Panc1 (cell line): Measurements from ENCODE around the gene NTN5. TPM values are rescaled to one million over a fixed set of nuclear protein-coding genes. Genes with fewer than 3 reads are reported as not detected.
"Not testable (repeated sequence)": the region's sequence is repeated elsewhere in the genome, so short reads cannot be mapped to it uniquely, and the experiment has no call there.

Source experiments
- ATAC-seq: fragments of 200-7000 bp; cut with Tn5 transposase; 2 replicates; pipeline ENCODE4 v1.9.1; 2020; ENCODE audit warnings: mild to moderate bottlenecking, moderate library complexity
- BruUV-seq: library from RNA; stranded (reverse); fragments of 400-500 nt; replicated peaks from 2 replicates; lab custom pipeline; 2021; lab: Mats Ljungman, UMichigan
- CTCF ChIA-PET: fragments of 300-600 bp; sonication (Branson Sonifier 250); formaldehyde crosslinking; loops from one replicate; lab custom pipeline; 2022; ENCODE audit warnings: antibody characterized with exemption; lab: Charles Lee
- POLR2A ChIA-PET: fragments of 300-600 bp; sonication (Branson Sonifier 250); formaldehyde crosslinking; loops from one replicate; lab custom pipeline; 2022; ENCODE audit warnings: antibody characterized with exemption; lab: Charles Lee
- DNase-seq: peaks from one replicate; pipeline ENCODE4 v3.0.0-alpha.2; 2010; ENCODE audit warnings: low read depth, low spot score
- H3K27ac ChIP-seq: 2 replicates; pipeline ENCODE4 v1.5.1; 2011; ENCODE audit warnings: mild to moderate bottlenecking, low read length, inconsistent platforms
- H3K27me3 ChIP-seq: fragments of 200-500 bp; sonication (Bioruptor generic); 2 replicates; pipeline ENCODE4 v1.6.0; 2014; ENCODE audit warnings: low read length, inconsistent platforms; ENCODE audit not compliant: control insufficient read depth, insufficient read depth
- H3K36me3 ChIP-seq: fragments of 200-500 bp; sonication (Bioruptor generic); 2 replicates; pipeline ENCODE4 v1.5.1; 2014; ENCODE audit warnings: inconsistent platforms, mild to moderate bottlenecking, low read length, moderate library complexity; ENCODE audit not compliant: control insufficient read depth, insufficient read depth
- H3K4me1 ChIP-seq: 2 replicates; pipeline ENCODE4 v1.5.1; 2011; ENCODE audit warnings: inconsistent platforms, mild to moderate bottlenecking, low read length, moderate library complexity; ENCODE audit not compliant: control insufficient read depth, insufficient read depth
- H3K4me3 ChIP-seq, 2 experiments: 2 replicates each; pipeline ENCODE4 v1.5.1; 2011 to 2012; ENCODE audit warnings: low read depth in 2 of 2, low read length in 2 of 2, mild to moderate bottlenecking in 2 of 2, inconsistent platforms in 1 of 2, moderate library complexity in 1 of 2
- H3K9me3 ChIP-seq: fragments of 200-500 bp; sonication (Bioruptor generic); 2 replicates; pipeline ENCODE4 v1.5.1; 2014; ENCODE audit warnings: low read depth, mild to moderate bottlenecking, inconsistent platforms, low read length, moderate library complexity; ENCODE audit not compliant: control insufficient read depth, insufficient read depth
- CTCF ChIP-seq: fragments of 450-650 bp; IDR thresholded peaks from 2 replicates; pipeline ENCODE4 v1.5.1; 2017; ENCODE audit warnings: mild to moderate bottlenecking
- POLR2AphosphoS5 ChIP-seq: IDR thresholded peaks from 2 replicates; pipeline ENCODE4 v1.6.1; 2012; ENCODE audit warnings: mild to moderate bottlenecking, low read depth, low read length, moderate library complexity
- REST ChIP-seq, 2 experiments: IDR thresholded peaks; 2 replicates each; pipeline ENCODE4 v1.6.1; 2011 to 2012; ENCODE audit warnings: low read depth in 2 of 2, control low read depth in 1 of 2, low read length in 1 of 2, mild to moderate bottlenecking in 1 of 2, moderate library complexity in 1 of 2; ENCODE audit not compliant: insufficient read depth in 1 of 2
- SIN3A ChIP-seq: IDR thresholded peaks from 2 replicates; pipeline ENCODE4 v1.6.1; 2012; ENCODE audit warnings: low read depth, mild to moderate bottlenecking, low read length, moderate library complexity, borderline replicate concordance; ENCODE audit not compliant: insufficient read depth
- TCF7L2 ChIP-seq: IDR thresholded peaks from 2 replicates; pipeline ENCODE4 v1.6.1; 2011; ENCODE audit warnings: mild to moderate bottlenecking, low read depth, low read length, inconsistent platforms
- in situ Hi-C: cut with HindIII; loops from 2 replicates; pipeline ENCODE4 v1.10.0; 2016; ENCODE audit warnings: low sequenced_read_pairs, low pct_unique_long_range_greater_than_20kb
- intact Hi-C: fragments of 100-400 bp; cut with micrococcal nuclease; formaldehyde crosslinking; loops from one replicate; pipeline ENCODE4 v1.10.0; 2022; ENCODE audit not compliant: unreplicated experiment
- total RNA-seq: library from RNA; stranded (reverse); gene quantifications from one replicate; pipeline ENCODE4 v1.2.1, GENCODE V29; 2021; ENCODE audit not compliant: unreplicated experiment

The NTN5 gene
- total RNA-seq, 1 experiment from 2014 or later: 0.23 TPM

DNA sequence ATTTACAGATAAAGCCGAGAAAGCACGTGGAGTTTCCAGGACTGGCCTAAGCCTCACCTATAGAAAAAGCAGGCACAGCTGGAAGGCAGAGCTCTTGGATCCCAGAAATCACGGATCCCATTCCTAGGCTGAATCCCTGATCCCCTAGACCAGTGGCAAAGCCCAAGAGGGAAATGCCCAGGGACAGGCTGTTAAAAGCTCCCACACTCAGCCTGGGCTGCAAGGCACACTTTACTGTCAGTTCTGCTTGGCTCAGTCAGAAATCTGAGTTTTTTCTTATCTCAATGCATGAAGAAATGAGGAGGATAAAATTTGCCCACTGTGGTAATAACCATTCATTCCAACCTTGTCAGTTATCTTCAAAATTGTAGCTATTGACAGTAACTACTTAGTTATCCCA, 15.0 kb upstream of the NTN5 start:
- Histone ChIP-seq H3K36me3 (no peaks in the 10 kb centered on the region), H3K27me3 (no peaks in the 10 kb centered on the region), H3K27ac (no peak overlapping the region), H3K4me3 (no peak overlapping the region), H3K4me1 (no peaks in the 10 kb centered on the region), H3K9me3 (no peaks in the 10 kb centered on the region)
- POLR2A ChIA-PET: interaction anchor here (0.6 kb wide), 2 partner anchors 19 to 35 kb away, joined by 3 to 11 read pairs; no protein-coding TSS in a partner anchor
- no peak for TF ChIP-seq CTCF
- TF ChIP-seq TCF7L2: no peak
- no peak for TF ChIP-seq REST (IDR thresholded peaks at IDR 0.05; ENCODE audit: insufficient read depth in 1 of 2, low read depth in 2 of 2, low read length in 1 of 2)
- TF ChIP-seq SIN3A: no peak
- TF ChIP-seq POLR2AphosphoS5: no peak
- ATAC-seq (no peak), DNase-seq (no peak)
- no TSS peak for BruUV-seq
- in situ Hi-C loops: no loop called here
- intact Hi-C loops: no loop called here
- CTCF ChIA-PET: interaction anchor here (0.5 kb wide), 1 partner anchor 28 kb away, joined by 9 read pairs; no protein-coding TSS in a partner anchor

- in situ Hi-C loops, BruUV-seq, POLR2A ChIA-PET, H3K9me3 ChIP-seq, H3K4me1 ChIP-seq, CTCF ChIA-PET, ATAC-seq, H3K27me3 ChIP-seq, H3K4me3 ChIP-seq, H3K36me3 ChIP-seq, DNase-seq, intact Hi-C loops, H3K27ac ChIP-seq: not testable (repeated sequence)
Measured at GRCh38 chr19:48686637-48687036, 13.8 kb upstream of the NTN5 start.

DNA sequence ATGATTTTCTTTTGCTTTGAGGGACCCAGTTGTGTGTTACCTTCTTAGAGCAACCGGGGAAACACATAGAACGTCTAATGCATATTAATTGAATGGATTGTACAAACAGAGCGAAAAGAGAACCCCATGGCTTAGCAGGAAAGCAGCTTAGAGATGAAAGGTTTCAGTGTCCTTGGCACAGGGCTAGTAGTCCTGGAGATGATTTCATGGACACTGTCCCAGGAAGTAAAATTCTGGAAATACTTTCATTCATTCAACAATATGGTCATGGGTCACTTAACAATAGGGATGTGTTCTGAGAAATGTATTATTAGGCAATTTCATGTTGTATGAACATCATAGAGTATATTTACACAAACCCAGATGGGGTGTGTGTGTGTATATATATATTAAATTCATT, 13.3 kb upstream of the NTN5 start:
- Histone ChIP-seq H3K4me3 (no peak overlapping the region), H3K27ac (no peak overlapping the region), H3K27me3 (no peaks in the 10 kb centered on the region), H3K36me3 (no peaks in the 10 kb centered on the region), H3K9me3 (no peaks in the 10 kb centered on the region), H3K4me1 (no peaks in the 10 kb centered on the region)
- DNase-seq: no peak
- ATAC-seq: no peak
- in situ Hi-C loops (no loop called here), intact Hi-C loops (no loop called here)
- CTCF ChIA-PET: no interaction called here
- no TSS peak for BruUV-seq
- TF ChIP-seq POLR2AphosphoS5: no peak
- POLR2A ChIA-PET: no interaction called here
